HG02970 (cell line): ENCODE data around the gene SEC22C.
"Not testable (repeated sequence)": the region's sequence is repeated elsewhere in the genome, so short reads cannot be mapped to it uniquely, and the experiment has no call there.

Experiments used
- ATAC-seq: cut with Tn5 transposase; IDR thresholded peaks from one replicate; pipeline ENCODE4 v1.9.1; 2021; ENCODE audit warnings: mild to moderate bottlenecking, moderate library complexity, moderate number of reproducible peaks; ENCODE audit not compliant: unreplicated experiment, low FRiP score

The SEC22C gene

GRCh38 chr3:42581709-42582473, at the start of gene SEC22C:
TSS of gene SEC22C (minus strand) at chr3:42581967. CDS start at chr3:42569046, 12,921 bp downstream.
- peak; percentile 95 for ATAC-seq

GRCh38 chr3:42613462-42613861, 31.7 kb upstream of the SEC22C start:
- ATAC-seq, result no peak

DNA sequence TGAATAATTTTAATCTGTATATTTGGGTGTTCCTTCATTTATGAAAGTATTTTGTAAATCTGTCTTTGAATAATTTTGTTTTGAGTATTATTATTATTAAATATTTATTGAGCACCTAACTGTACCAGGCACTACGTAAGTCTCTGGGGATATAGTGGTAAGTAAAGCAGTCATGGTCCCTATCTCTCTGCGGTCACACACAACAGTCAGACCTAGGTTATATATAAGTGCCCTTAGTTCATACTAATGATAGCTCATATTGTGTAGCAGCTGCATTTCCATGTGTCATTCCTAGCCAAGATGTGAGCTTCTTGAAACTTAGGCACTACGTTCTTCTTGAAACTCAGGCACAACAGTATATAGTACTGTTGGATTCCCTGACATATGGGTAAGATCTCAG, 31.2 kb upstream of the SEC22C start:
- no peak for ATAC-seq

GRCh38 chr3:42612217-42612616, 30.4 kb upstream of the SEC22C start:
- ATAC-seq, result no peak

- no peak for ATAC-seq
These were observed 29.2 kb upstream of the SEC22C start for GRCh38 chr3:42610976-42611375.

DNA sequence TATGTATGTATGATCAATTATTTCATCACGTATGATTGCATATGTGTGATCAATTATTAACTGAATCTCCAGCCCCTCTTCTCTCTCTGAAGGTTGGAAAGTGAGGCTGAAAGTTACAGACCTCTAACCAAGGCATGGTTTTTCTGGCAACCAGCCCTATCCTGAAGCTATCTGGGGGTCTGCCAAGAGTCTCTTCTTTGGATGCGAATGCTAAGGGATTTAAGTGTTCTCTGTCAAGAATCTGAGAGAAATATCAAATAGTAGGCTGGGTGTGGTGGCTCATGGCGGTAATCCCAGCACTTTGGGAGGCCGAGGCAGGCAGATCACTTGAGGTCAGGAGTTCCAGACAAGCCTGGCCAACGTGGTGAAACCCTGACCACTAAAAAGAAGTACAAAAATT, 26.8 kb upstream of the SEC22C start:
- ATAC-seq, result no peak

DNA sequence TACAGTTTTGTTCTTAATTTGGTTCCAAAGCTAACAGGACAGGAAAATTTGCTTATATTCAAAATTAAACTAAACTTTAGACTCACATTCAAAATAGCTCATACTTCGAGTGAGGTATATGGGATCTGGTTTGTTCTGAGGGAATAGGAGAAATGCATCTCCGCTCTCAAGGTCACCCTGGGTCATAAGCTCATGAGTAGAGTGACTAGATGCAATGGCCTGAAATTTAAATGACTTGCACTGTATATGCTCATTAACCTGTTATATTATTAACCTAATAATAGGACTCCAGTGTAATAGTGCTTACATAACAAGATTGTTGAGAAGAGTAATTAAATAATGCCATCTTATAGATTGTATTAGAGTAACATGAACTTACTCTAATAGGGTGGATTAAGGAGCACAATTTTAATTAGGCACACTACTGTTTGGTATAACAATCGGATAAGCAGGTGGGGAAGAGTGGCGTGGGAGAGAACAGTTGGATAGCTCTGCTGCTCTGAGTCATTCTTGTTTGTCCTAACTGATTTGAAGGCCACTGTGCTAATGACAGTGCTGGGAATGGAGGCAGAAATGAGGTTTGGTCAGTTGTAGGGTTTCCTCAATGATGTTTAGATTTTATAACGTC, 23.9 kb upstream of the SEC22C start:
- no peak for ATAC-seq

DNA sequence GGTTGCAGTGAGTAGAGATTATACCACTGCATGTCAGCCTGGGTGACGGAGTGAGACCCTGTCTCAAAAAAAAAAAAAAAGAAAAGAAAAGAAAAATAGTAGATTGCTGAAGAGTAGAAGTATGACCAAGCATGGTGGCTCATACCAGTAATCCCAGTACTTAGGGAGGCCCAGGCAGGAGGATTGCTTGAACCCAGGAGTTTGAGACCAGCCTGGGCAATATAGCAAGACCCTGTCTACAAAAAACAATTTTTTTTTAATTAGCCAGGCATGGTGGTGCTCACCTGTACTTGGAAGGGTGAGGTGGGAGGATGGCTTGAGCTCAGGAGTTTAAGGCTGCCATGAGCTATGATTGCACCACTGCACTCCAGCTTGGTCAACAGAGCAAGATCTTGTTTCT, 21.2 kb upstream of the SEC22C start:
- ATAC-seq, result no peak

GRCh38 chr3:42601896-42602581, 20.3 kb upstream of the SEC22C start:
- no peak for ATAC-seq

- ATAC-seq, result peak; percentile 12
These were observed 19.4 kb upstream of the SEC22C start for GRCh38 chr3:42600958-42601675.

GRCh38 chr3:42600111-42600957, 18.6 kb upstream of the SEC22C start, which contains the start of gene NKTR:
TSS of gene NKTR (plus strand) at chr3:42600686. CDS start at chr3:42601007, 321 bp downstream.
- ATAC-seq, result peak; percentile 94

DNA sequence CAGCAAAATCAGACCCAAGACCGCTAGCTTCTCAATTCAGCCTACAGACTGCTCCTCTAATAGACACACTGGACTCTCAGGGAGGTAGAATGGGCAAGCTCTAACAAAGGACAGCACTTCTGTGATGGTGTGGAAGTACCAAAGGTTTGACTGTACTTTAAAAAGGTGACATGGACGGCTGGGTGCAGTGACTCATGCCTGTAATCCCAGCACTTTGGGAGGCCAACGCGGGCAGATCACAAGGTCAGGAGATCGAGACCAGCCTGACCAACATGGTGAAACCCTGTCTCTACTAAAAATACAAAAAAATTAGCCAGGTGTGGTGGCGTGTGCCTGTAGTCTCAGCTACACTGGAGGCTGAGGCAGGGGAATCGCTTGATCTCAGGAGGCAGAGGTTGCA, 15.3 kb upstream of the SEC22C start:
- ATAC-seq, result not testable (repeated sequence)

DNA sequence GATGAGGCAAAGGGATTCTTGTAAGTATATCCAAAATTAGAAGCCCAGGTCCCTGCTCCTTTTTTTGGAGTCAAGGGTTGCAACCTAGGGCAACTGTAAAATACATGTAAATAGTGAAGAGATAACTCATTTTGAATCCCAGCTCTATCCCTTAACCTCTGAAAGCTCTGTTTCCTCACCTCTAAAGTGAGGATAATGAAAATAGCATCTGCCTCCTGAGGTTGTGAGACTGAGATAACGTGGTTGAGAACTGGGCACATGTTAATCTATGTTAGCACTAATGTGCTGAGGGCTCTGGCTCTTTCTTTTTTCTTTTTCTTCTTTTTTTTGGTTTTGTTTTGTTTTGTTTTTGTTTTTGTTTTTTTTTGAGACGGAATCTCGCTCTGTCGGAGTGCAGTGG, 13.9 kb upstream of the SEC22C start:
- ATAC-seq, result no peak

- no peak for ATAC-seq
These were observed 11.9 kb upstream of the SEC22C start for GRCh38 chr3:42593635-42594034.

DNA sequence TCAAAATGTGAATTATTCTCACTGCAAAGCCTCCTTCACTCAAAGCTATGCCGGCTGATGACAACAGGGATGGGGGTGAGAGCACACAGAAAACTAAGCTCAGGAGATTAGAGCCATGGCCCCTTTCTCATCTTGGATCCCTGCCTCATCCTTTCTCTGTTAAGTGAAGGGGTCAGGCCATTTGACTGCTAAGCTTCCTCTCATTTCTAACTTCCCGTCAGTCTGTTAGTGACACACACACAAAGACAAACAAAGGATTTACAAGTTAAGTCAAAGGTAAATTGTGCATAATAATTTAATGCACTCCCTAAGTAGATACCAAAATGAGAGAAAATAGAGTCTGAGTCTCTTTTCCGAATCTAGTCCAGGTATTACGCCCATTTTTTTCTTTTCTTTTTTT, 10.0 kb upstream of the SEC22C start:
- ATAC-seq, result no peak

DNA sequence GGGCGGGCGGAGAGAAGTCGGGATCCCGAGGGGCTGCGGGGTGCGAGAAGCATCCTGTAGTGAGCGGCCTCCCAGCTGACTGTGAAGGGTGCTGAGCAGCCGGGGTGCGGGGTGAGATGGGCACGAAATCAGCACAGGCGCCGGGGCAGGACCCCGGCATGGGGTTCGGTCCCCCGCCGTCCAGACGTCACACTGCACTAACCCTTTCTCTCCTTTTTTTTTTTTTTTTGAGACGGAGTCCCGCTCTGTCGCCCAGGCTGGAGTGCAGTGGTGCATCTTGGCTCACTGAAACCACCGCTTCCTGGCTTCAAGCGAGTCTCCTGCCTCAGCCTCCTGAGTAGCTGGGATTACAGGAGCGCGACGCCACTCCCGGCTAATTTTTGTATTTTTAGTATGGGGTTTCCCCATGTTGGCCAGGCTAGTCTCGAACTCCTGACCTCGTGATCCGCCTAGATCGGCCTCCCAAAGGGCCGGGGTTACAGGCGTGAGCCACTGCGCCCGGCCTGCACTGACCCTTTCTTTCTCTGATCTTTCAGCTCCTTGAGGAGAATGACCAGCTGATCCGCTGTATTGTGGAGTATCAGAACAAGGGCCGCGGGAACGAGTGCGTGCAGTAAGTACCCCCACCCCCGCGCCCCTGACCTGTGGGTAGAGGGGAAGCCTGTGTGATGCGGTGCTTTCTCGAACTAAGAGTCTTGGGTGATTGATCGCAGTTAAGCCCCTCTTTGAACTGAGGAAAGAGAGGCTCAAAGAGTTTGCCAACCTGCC, 9.4 kb upstream of the SEC22C start:
- no peak for ATAC-seq

- no peak for ATAC-seq
These were observed 7.8 kb upstream of the SEC22C start for GRCh38 chr3:42589382-42590109.

DNA sequence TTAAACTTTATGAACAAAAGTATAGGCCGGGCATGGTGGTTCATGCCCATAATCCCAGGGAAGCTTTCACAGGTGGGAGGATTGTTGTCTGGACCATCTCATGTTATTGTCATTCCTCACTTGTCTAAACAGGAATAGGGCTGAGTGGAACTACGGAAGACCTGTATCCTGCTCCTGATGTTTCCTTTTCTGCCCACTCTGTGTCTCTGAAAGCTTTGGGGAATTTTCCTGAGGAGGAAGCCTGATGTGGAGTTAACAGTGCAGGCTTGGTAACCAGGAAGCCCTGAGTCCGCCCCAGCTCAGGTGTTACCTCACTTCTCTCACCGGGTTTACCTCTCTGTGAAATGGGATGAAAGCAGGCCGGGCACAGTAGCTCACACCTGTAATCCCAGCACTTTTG, 6.9 kb upstream of the SEC22C start:
- no peak for ATAC-seq
